ENCODE results near the gene SNRPE.
"Not testable (repeated sequence)": the region's sequence is repeated elsewhere in the genome, so short reads cannot be mapped to it uniquely, and the experiment has no call there.

SNRPE gene

DNA sequence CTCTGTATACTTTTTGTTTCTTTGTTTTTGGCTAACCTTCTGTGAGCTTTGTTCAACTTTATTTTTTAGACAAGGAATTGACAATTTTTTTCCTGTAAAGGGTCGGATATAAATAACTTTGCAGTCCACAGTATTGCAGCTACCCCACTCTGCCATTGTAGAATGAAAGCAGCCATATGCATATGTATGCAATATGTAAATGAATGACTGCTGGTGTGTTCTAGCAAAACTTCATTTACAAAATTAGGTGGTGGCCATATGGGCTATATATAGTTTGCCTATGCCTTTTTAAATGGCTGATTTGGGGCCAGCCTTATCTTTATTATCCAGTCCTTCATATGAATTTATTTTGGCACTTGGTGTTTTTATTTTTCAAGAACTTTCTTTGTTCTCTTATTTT, 18.0 kb upstream of the SNRPE start:
- Histone ChIP-seq H3K4me1 (ENCODE audit: low read length) (no peaks in the 10 kb centered on the region), H3K27ac (ENCODE audit: low read length) (no peak overlapping the region), H3K4me2 (ENCODE audit: low read length) (no peak overlapping the region), H3K9ac (ENCODE audit: low read length) (no peak overlapping the region), H2AFZ (ENCODE audit: low read depth, low read length) (no peak overlapping the region), H3K79me2 (ENCODE audit: low read length) (peaks cover 9% of the 10 kb centered on the region; the same call in 1 of the 2 replicates), H3K9me3 (ENCODE audit: insufficient read depth, low read length) (no peaks in the 10 kb centered on the region), H3K4me3 (ENCODE audit: low read length) (no peak overlapping the region), H4K20me1 (ENCODE audit: insufficient read depth, low read length) (no peaks in the 10 kb centered on the region), H3K27me3 (ENCODE audit: low read depth, low read length) (no peaks in the 10 kb centered on the region), H3K36me3 (replicated peaks; ENCODE audit: low read depth, low read length) (peaks cover 53% of the 10 kb centered on the region)
- no peak for TF ChIP-seq EZH2phosphoT487 (IDR thresholded peaks at IDR 0.05; ENCODE audit: low read depth)
- TF ChIP-seq, protein P1, sequence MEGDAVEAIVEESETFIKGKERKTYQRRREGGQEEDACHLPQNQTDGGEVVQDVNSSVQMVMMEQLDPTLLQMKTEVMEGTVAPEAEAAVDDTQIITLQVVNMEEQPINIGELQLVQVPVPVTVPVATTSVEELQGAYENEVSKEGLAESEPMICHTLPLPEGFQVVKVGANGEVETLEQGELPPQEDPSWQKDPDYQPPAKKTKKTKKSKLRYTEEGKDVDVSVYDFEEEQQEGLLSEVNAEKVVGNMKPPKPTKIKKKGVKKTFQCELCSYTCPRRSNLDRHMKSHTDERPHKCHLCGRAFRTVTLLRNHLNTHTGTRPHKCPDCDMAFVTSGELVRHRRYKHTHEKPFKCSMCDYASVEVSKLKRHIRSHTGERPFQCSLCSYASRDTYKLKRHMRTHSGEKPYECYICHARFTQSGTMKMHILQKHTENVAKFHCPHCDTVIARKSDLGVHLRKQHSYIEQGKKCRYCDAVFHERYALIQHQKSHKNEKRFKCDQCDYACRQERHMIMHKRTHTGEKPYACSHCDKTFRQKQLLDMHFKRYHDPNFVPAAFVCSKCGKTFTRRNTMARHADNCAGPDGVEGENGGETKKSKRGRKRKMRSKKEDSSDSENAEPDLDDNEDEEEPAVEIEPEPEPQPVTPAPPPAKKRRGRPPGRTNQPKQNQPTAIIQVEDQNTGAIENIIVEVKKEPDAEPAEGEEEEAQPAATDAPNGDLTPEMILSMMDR (IDR thresholded peaks at IDR 0.05; ENCODE audit: low read depth, low read length): no peak

DNA sequence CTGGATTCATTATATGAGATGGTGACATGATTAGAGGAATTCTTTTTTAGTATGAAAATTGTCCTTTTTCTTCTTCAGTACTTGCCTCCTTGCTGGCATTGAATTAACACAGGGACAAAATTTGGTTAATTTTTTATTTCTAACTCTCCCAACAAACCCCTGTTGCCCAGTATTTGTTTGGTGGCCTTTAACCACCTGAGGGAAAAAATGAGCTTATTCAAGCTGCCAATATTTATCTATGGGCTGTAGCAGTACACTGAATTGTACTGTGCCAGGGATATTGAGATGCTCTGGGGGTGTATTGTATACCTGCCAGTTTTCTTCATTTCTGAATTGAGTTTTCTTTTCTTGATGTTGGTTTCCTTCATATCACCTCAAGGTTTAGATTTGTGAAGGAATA, 8.3 kb upstream of the SNRPE start:
- not testable (repeated sequence) for H3K4me2 ChIP-seq (ENCODE audit: low read length); H3K9me3 ChIP-seq (ENCODE audit: insufficient read depth, low read length); H3K4me3 ChIP-seq (ENCODE audit: low read length); H3K79me2 ChIP-seq (ENCODE audit: low read length); H3K27ac ChIP-seq (ENCODE audit: low read length); H3K27me3 ChIP-seq (ENCODE audit: low read depth, low read length); H4K20me1 ChIP-seq (ENCODE audit: insufficient read depth, low read length); H2AFZ ChIP-seq (ENCODE audit: low read depth, low read length); H3K4me1 ChIP-seq (ENCODE audit: low read length); H3K9ac ChIP-seq (ENCODE audit: low read length)
- peaks cover 56% of the 10 kb centered on the region for H3K36me3 ChIP-seq (replicated peaks; ENCODE audit: low read depth, low read length)

DNA sequence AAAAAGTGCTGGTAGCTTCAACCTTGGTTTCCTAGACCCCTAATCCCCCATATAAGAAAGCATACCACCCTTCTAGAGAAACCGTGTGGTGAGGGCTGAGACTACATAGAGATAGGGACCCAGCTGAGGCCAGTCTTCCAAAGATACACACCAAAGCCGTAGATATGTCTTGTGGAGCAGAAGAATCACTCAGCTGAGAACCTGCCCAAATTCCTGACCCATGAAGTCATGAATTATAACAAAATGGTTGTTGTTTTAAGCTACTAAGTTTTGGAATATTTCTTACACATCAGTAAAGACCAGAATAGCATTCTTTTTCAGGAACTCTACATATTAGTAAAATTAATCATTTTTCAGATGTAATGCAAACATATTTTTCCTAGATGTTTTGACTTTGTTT, 3.3 kb upstream of the SNRPE start:
- Histone ChIP-seq H3K27me3 (ENCODE audit: low read depth, low read length) (no peaks in the 10 kb centered on the region), H3K9ac (ENCODE audit: low read length) (no peak overlapping the region), H3K4me1 (ENCODE audit: low read length) (peaks cover 8% of the 10 kb centered on the region), H2AFZ (ENCODE audit: low read depth, low read length) (no peak overlapping the region), H4K20me1 (ENCODE audit: insufficient read depth, low read length) (0 out of 2 replicates have a peak, but pooled peaks cover 4% of the 10 kb centered on the region), H3K36me3 (replicated peaks; ENCODE audit: low read depth, low read length) (peaks cover 26% of the 10 kb centered on the region), H3K4me3 (ENCODE audit: low read length) (no peak overlapping the region), H3K27ac (ENCODE audit: low read length) (no peak overlapping the region), H3K79me2 (ENCODE audit: low read length) (peaks cover 17% of the 10 kb centered on the region), H3K9me3 (ENCODE audit: insufficient read depth, low read length) (no peaks in the 10 kb centered on the region), H3K4me2 (ENCODE audit: low read length) (no peak overlapping the region)
- TF ChIP-seq, protein P1 (IDR thresholded peaks at IDR 0.05; ENCODE audit: low read depth, low read length): no peak
- TF ChIP-seq EZH2phosphoT487 (IDR thresholded peaks at IDR 0.05; ENCODE audit: low read depth): no peak

DNA sequence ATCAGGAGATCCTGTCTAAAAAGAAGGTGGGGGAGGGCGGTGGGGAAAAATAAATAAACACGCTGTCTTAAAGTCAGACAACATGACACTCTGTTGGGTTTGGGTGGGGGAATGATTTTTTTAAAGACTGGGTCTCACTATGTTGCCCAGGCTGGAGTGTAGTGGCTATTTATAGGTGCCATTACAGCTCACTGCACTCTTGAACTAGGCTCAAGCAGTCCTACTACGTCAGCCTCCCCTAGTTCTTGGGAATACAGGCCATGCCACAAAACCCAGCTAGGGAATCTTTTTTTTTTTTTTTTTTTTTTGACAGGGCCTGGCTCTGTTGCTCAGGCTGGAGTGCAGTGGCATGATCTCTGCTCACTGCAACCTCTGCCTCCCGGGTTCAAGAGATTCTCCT, 2.4 kb upstream of the SNRPE start:
- Histone ChIP-seq H3K27ac (ENCODE audit: low read length) (no peak overlapping the region), H4K20me1 (ENCODE audit: insufficient read depth, low read length) (0 out of 2 replicates have a peak, but pooled peaks cover 4% of the 10 kb centered on the region), H3K36me3 (replicated peaks; ENCODE audit: low read depth, low read length) (peaks cover 30% of the 10 kb centered on the region), H2AFZ (ENCODE audit: low read depth, low read length) (no peak overlapping the region), H3K4me2 (ENCODE audit: low read length) (no peak overlapping the region), H3K27me3 (ENCODE audit: low read depth, low read length) (no peaks in the 10 kb centered on the region), H3K9me3 (ENCODE audit: insufficient read depth, low read length) (no peaks in the 10 kb centered on the region), H3K9ac (ENCODE audit: low read length) (no peak overlapping the region), H3K4me1 (ENCODE audit: low read length) (peaks cover 8% of the 10 kb centered on the region), H3K79me2 (ENCODE audit: low read length) (peaks cover 27% of the 10 kb centered on the region), H3K4me3 (ENCODE audit: low read length) (no peak overlapping the region)
- TF ChIP-seq, protein P1 (IDR thresholded peaks at IDR 0.05; ENCODE audit: low read depth, low read length): no peak
- TF ChIP-seq EZH2phosphoT487 (IDR thresholded peaks at IDR 0.05; ENCODE audit: low read depth): no peak

Measured in OCI-LY3 (cell line).